GM12875 (cell line): ENCODE measurements around the gene FAM110D.

Experiments
- H3K4me3 ChIP-seq: one replicate; pipeline ENCODE4 v1.5.1; 2011; ENCODE audit warnings: low read depth, low read length, control low read depth
- CTCF ChIP-seq: IDR thresholded peaks from 2 replicates; pipeline ENCODE4 v1.5.1; 2011; ENCODE audit warnings: low read depth, mild to moderate bottlenecking, control low read depth, inconsistent platforms, low read length, moderate library complexity, borderline replicate concordance; ENCODE audit not compliant: insufficient read depth

The FAM110D gene

GRCh38 chr1:26160527-26161414 is 1.9 kb downstream of the FAM110D start:
- TF ChIP-seq CTCF = no peak
- H3K4me3 ChIP-seq = no peak overlapping the region

- no peak for TF ChIP-seq CTCF
- H3K4me3 ChIP-seq = no peak overlapping the region
Measured at GRCh38 chr1:26161415-26162219, 2.7 kb downstream of the FAM110D start.

- H3K4me3 ChIP-seq = no peak overlapping the region
- no peak for TF ChIP-seq CTCF
Measured at GRCh38 chr1:26162220-26162709, 3.4 kb downstream of the FAM110D start.

GRCh38 chr1:26163684-26164035 is 4.8 kb downstream of the FAM110D start:
- no peak for TF ChIP-seq CTCF
- H3K4me3 ChIP-seq = no peak overlapping the region

GRCh38 chr1:26164036-26164860 is 5.4 kb downstream of the FAM110D start:
- no peak overlapping the region for H3K4me3 ChIP-seq
- TF ChIP-seq CTCF = peak; percentile 78

- no peak overlapping the region for H3K4me3 ChIP-seq
Measured at GRCh38 chr1:26164861-26165842, 6.3 kb downstream of the FAM110D start.

More at GRCh38 chr1:26164861-26165842, 6.3 kb downstream of the FAM110D start:
- no peak for TF ChIP-seq CTCF
